COR-L47 (cell line): ENCODE data around the gene ARHGAP22.
"Not testable (repeated sequence)": the region's sequence is repeated elsewhere in the genome, so short reads cannot be mapped to it uniquely, and the experiment has no call there.

ENCODE experiments used
- DNase-seq: peaks from one replicate; lab custom pipeline; 2025; lab: John Stamatoyannopoulos, UW

ARHGAP22 gene

GRCh38 chr10:48604991-48605508 lies at the start of gene ARHGAP22:
ARHGAP22 (minus strand) TSS chr10:48605073; CDS start chr10:48604796, 277 bp downstream.
- no peak for DNase-seq

- DNase-seq = no peak
Observed at GRCh38 chr10:48653944-48654698, 49.2 kb upstream of the ARHGAP22 start.

GRCh38 chr10:48653347-48653746 lies 48.5 kb upstream of the ARHGAP22 start:
- DNase-seq = no peak

GRCh38 chr10:48652344-48652743 lies 47.5 kb upstream of the ARHGAP22 start:
- no peak for DNase-seq

- DNase-seq = no peak
Observed at GRCh38 chr10:48651839-48652238, 47.0 kb upstream of the ARHGAP22 start.

- DNase-seq = no peak
Observed at GRCh38 chr10:48651293-48651692, 46.4 kb upstream of the ARHGAP22 start.

- no peak for DNase-seq
Observed at GRCh38 chr10:48649349-48649944, 44.6 kb upstream of the ARHGAP22 start.

- no peak for DNase-seq
Observed at GRCh38 chr10:48648172-48648942, 43.5 kb upstream of the ARHGAP22 start.

GRCh38 chr10:48647073-48647472 lies 42.2 kb upstream of the ARHGAP22 start:
- DNase-seq = not testable (repeated sequence)

GRCh38 chr10:48645600-48645999 lies 40.7 kb upstream of the ARHGAP22 start:
- DNase-seq = no peak

GRCh38 chr10:48641099-48641690 lies 36.3 kb upstream of the ARHGAP22 start:
- not testable (repeated sequence) for DNase-seq

GRCh38 chr10:48640326-48640725 lies 35.5 kb upstream of the ARHGAP22 start:
- no peak for DNase-seq

GRCh38 chr10:48639632-48640031 lies 34.8 kb upstream of the ARHGAP22 start:
- no peak for DNase-seq

- DNase-seq = no peak
Observed at GRCh38 chr10:48638739-48639527, 34.1 kb upstream of the ARHGAP22 start.

- DNase-seq = no peak
Observed at GRCh38 chr10:48638158-48638557, 33.3 kb upstream of the ARHGAP22 start.

- DNase-seq = no peak
Observed at GRCh38 chr10:48636901-48637300, 32.0 kb upstream of the ARHGAP22 start.

GRCh38 chr10:48636231-48636630 lies 31.4 kb upstream of the ARHGAP22 start:
- DNase-seq = no peak

GRCh38 chr10:48634984-48635557 lies 30.2 kb upstream of the ARHGAP22 start:
- DNase-seq = no peak

- no peak for DNase-seq
Observed at GRCh38 chr10:48634198-48634983, 29.5 kb upstream of the ARHGAP22 start.
